HG02678 (cell line): ENCODE results near the gene IDH1.
"Not testable (repeated sequence)": the region's sequence is repeated elsewhere in the genome, so short reads cannot be mapped to it uniquely, and the experiment has no call there.

Source experiments
- ATAC-seq: cut with Tn5 transposase; IDR thresholded peaks from one replicate; pipeline ENCODE4 v1.9.1; 2021; ENCODE audit warnings: mild to moderate bottlenecking, moderate library complexity; ENCODE audit not compliant: unreplicated experiment

Gene IDH1

DNA sequence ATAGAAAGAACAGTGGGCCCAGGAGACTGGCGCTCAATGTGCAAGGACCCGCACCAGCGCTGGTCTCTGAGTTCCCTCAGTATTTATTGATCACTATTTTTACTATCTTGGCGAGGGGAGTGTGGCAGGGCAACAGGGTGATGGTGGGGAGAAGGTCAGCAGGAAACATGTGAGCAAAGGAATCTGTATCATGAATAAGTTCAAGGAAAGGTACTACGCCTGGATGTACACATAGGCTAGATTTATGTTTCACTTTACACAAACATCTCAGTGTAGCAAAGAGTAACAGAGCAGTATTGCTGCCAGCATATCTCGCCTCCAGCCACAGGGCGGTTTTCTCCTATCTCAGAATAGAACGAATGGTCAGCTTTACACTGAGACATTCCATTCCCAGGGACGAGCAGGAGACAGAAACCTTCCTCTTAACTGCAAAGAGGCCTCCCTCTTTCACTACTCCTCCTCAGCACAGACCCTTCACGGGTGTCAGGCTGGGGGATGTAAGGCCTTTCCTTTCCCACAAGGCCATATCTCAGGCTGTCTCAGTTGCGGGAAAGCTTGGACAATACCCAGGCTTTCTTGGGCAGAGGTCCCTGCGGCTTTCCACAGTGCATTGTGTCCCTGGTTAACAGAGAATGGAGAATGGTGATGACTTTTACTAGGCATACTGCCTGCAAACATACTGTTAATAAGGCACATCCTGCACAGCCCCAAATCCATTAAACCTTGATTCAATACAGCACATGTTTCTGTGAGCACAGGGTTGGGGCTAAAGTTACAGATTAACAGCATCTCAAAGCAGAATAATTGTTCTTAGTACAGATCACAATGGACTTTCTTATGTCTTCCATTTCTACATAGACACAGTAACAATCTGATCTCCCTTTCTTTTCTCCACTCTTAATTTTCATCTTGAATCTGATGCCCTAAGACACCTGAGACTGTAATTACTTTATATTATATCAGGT, 2.3 kb upstream of the IDH1 start:
- ATAC-seq, result not testable (repeated sequence)

DNA sequence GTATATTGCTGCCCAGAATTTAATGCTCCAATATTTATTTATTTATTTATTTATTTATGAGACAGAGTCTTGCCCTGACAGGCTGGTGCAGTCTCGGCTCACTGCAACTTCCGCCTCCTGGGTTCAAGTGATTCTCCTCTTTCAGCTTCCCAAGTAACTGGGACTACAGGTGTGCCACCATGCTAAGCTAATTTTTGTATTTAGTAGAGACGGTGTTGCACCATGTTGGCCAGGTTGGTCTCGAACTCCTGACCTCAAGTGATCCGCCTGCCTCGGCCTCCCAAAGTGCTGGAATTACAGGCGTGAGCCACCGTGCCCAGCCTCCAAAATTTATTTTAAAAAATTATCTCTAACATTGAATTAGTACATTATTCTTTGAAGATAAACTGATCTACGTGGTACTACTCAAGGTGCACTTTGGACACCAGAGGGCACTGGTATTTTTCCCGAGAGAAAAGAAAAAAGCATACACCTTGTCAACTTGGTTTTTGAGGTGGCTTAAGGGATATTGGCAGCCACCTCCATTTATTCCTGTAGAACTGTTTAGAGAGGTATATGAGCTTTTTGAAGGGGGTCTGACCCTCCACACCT, 1.4 kb upstream of the IDH1 start:
- no peak for ATAC-seq

DNA sequence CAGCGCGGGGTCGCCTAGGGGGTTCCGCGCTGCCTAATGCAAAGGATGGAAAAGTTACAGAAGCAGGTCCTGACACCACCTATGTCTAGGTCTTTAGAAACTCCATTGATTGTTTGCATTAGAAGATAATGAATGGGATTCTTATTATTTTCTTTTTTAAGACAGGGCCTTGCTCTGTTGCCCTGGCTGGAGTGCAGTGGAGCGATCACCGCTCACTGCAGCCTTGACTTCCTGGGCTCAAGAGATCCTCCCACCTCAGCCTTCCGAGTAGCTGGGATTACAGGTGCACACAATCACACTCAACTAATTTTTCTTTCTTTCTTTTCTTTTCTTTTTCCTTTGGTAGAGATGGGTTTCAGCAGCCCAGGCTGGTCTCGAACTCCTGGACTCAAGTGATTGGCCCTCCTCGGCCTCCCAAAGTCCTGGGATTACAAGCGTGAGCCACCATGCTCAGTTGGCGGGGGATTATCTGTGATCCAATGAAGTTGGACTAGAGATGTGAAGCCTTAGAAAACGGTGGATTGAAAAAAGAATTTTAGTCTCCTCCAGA, 761 bp upstream of the IDH1 start:
- peak; percentile 13 for ATAC-seq

DNA sequence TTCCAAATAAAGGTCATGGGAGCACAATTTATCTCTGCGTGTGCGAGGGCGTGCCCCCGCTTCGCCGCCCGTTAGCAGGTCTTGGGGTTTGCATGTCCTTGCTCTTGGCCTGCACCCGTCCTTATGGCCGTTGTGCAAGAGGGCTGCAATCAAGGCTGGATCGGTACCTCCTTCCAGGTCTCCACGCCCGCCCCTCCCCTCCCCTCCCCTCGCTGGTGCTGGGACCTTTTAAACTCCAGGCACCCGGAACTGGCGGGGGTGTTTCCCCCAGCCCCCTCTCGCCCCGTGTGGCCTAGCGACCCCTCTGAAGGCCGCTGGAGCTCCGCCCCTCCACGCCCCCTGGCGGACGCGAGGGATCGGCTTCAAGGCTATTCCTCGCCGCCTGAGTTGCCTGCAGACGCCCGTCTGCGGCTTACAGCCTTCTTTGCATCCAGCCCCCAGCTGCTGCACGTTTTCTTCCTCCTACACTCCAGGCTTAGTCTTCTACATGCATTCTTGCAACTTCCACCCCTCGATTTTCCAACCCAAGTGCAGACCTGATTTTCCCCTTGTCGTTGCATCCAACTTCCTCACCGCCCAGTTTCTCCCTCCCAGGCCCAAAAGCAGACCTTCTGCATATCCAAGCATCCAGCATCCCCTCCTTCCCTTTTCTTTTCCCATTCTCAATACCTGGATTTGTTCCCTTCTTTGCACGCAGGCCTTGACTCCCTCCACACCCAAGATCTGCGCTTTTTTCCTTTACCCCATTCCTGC, 577 bp downstream of the IDH1 start:
- peak; percentile 73 for ATAC-seq

DNA sequence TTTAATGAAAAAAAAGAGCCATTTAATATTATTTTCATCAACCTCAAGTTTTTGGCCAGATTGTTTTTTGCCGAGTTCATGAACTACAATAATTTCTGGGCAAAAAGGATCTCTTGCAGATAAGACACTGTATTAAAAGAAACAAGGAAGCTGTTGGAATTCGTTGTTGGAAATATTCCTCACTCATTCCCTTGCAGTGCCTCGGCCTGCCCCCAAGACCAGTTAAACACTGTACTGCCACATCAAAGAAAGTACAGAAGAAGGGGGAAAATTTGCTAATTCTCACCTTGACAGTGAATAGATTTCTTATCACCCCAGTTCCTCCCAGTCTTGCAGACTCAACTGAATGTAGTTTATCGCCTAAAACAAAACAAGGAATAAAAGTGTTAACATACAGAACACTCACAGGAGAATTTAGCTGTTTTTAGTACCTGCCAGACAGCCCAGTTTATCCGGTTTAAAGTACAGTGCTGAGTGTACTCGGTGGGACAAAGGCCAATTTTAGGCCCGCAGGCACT, 1.2 kb downstream of the IDH1 start:
- no peak for ATAC-seq

DNA sequence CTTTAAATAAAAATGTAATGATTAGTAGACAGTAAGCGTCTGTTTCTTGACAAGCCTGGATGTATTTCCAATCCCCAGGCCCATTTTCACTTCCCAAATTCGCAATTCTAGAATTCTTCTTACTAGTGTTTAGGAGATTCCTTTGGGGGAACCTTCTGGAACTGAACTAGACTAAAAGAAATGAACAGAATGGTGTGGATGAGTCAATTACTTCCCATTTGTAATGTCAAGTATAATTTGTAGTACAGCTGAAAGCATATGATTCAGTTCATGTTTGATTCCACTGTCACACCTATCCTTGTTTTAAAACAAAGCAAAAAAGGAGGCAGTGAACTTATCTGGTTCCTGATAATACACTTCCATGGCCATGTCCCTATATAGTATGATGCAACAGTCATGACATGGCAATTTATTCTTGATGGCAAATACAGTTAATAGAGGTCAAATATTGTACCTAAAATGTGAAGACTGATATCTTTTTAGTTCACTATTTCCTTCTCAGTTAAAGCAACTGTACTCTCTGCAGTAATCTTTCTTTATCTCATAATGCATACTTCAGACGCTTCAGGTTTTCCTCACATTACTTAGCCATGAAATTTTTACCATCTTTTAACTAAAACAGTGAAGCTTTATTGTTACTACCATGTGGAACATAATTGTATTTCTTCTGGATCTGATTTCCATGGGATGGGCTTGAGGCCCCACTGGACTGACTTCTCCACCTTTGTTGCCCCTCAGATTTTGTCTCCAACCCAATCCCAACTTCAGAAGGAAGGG, 2.0 kb downstream of the IDH1 start:
- no peak for ATAC-seq

DNA sequence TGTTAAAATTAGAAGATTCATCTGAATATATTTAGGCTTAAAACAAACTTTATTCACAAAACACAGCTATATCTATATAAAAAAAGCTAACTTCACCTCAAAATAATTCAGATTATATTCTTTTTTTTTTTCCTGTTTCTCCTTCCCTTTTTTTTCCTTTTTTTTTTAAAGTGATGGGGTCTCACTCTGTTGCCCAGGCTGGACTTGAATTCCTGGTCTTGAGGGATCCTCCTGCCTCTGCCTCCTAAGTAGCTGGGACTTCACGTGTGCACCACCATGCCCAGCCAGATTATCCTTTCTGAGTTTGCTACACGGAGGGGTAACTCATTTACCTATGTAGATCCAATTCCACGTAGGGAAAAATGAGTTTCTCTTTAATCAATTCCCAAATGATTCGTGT, 3.8 kb downstream of the IDH1 start:
- ATAC-seq, result no peak

DNA sequence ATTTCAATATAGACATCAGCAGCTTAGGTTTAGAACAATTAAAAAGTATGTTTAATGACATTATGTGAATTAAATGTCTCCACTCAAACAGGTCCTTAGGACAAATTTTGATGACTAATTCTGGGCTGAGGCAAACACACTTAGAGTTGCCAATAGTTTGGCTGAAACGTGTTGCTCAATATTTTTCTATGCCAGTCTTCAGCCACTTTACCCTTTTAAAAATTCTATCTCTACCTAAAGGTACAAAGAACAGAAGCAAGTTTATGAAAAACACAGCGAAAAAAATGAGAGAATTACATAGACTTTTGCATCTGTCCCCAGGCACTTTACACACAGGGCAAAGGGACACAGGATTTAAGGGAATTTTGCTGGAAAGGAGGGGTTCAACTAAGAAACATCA, 4.5 kb downstream of the IDH1 start:
- ATAC-seq, result no peak

DNA sequence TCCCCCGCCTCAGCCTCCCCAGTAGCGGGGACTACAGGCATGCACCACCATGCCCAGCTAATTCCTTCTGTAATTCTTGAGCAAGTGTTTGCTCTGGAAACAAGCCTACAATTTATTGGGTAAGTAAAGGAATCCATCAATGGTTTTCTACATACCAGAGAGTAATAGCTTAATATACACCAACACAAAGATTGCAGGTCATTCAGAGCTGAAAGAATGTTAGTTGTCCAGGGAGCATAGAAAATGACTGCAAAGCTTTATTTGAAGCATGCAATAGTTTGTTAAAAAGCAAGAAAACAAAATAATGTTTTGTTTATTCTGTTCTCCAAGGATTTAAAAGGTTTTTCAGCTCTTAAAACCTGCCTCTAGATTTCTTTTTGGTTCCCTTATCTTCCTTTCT, 5.6 kb downstream of the IDH1 start:
- no peak for ATAC-seq

DNA sequence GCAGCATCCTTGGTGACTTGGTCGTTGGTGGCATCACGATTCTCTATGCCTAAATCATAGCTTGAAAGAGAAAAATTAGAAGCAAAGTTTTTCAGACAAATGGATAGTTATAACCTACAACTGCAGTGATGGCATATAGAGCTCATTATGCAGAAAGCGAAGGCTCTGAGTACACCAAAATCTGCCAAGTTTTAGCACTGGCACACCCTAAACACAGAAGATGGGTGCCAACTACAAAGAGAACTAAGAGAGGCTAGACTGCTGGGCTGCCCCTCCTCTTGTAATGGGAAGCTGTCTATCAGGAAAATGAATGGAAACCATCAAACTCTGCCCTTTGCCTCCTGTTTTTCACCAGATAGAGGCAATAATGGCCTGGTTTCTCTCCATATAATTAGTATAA, 6.3 kb downstream of the IDH1 start:
- no peak for ATAC-seq

DNA sequence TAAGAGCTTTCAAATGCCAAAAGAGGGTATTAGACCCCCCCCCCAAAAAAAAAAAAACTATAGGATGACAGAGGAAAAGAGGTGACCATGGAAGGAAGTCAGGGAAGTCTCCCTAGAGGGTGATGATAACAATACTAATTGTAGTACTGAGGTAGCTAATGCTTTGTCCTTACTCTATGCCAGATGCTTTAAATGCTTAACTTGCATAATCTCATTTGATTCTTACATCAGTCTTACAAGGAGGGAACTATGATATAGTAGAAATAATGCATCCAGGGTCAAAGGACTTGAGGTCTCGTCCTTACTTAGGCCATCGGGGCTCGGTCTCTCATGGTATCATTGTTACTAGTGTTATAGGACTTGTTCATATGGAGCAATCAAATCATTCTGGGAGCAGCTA, 9.1 kb downstream of the IDH1 start:
- no peak for ATAC-seq

DNA sequence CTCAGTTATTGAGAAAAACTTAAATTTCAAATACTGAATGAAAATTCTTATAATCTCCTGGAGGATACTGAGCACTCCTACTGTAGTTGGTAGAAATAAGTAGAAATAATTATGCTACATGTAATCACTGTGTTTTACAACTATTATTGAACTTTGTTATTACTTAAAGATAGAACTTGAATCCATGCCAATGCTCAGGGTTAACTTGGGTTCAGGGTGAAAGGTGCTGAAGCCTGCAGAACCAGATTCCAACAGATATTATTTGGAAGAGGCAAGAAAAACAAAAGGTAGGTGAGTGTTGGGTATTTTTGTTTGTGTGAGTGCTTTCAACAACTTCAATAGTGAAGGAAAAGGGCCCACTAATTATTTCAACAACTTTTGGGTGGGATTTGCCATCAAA, 10.4 kb downstream of the IDH1 start:
- no peak for ATAC-seq

DNA sequence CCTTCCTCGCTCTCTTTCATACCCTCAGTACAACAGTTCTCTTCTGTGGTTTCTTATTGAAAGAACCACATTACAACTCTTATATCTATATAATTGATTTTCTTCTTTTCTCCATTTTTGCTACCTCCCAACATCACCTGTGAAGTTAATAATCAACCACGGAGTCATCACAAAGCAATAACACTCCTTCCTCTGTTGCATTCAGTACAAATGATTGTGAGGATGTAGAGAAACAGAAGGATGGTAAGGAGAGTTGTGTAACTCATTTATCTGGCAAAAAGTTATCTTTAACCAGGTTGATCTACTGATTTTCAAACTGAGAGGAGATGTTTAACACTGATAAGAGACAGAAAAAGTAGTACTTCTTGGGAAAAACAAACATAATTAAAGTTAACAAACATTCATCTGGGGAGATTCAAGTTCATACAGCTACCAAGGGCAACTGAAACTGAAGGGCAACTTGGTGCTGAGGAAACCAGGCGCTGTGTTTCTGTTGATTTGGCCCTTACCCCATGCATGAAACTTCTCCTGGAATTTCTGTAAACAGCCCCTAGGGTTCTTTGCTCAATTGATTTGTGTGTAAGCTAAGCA, 14.2 kb downstream of the IDH1 start:
- no peak for ATAC-seq

DNA sequence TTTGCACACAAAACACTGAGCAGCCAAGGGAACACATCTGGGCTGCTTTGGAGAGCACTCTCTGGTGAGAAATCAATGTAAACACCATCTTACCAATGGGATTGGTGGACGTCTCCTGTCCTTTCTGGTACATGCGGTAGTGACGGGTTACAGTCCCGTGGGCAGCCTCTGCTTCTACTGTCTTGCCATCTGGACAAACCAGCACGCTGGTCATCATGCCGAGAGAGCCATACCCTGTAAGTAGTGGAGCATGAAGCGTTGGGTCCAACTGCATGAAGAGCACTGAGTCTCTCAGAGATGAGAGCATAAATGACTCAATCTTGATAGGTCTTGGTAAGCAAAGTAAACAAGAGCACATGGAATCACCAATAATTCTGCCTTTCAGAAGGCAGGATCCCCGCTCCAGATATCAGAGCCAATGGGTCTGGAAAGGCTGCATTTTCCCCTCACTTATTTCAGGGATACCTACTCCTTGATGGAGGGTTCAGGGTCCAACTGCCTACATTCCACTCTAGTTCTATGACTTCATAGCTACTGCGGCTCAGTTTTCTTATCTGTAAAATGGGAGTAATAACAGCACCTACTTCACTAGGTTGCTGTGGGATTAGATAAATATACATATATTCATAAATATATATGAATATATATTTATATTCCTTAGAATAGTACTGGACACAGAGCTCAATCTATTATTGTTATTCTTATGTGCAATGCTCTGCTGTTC, 14.9 kb downstream of the IDH1 start:
- no peak for ATAC-seq

DNA sequence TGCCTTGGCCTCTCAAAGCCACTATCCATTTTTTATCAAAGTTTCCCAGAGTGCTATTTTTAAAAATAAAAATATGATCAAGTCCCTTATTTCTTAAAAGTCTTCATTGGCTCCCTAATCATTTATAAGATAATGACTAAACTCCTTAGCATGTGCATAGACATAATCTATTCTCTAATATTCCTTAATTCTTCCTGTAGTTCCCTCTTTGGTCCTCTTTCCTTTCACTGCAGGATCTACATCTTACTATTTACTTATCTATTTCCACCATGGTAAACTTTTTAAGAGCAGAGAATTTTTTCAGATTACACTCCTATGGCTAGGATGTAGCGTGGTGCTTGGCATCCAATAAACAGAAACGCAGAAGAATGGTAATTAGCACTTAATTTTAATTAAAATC, 19.0 kb downstream of the IDH1 start:
- no peak for ATAC-seq

DNA sequence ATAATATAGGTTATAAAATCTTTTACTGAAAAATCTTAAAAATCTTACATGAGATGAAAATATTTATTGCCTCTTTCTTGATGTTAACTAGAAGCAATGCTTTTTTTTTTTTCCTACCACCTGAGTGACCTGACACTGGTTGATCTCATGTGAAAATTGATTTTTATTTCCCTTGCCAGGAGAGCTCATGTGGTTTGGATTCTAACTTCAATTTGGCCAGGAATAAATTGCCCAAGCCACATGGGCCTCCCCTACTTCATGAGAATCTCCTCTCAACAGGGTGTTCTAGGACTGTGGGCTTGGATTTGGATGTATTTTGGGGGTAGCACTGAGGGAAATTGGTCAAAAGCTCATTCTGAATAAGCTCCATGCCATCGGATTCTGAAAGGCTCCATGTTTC, 20.1 kb downstream of the IDH1 start:
- ATAC-seq, result no peak

DNA sequence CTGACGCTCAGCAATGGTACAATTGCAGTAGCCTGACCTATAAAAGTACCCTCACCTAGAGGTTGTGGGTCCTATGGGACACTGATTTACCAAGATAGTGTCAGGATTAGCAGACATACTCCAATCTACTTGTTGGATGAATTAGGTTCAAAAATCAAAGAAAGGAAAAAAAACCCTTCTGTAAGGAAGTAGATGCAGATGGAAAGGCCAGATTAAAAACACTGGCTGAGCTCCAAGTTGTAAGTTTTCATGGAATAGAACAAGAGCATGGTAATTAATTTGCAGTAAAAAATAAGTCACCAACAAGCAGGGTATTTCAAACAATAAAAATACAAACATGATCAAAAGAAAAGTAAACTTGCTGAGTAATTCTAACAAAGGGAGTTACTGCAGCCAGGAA, 26.4 kb downstream of the IDH1 start:
- no peak for ATAC-seq

DNA sequence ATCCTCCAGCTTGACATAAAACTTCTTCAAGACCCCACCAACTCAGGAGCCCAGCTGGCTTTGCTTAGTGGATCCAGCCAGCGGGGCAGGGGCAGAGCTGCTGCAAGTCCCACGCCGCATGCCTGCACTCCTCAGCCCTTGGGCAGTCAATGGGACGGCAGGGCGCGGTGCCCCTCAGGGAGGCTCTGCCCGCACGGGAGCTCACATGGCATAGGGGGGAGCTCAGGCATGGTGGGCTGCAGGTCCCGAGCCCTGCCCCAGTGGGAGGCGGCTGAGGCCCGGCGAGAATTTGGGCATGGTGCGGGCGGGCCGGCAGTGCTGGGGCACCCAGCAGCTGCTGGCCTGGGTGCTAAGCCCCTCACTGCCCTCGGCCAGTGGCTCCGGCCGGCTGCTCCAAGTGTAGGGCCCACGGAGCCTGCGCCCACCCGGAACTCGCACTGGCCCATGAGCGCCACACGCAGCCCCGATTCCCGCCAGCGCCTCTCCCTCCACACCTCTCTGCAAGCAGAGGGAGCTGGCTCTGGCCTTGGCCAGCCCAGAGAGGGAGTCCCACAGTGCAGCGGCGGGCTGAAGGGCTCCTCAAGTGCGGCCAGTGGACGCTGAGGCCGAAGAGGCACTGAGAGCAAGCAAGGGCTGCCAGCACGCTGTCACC, 27.2 kb downstream of the IDH1 start:
- ATAC-seq, result no peak

DNA sequence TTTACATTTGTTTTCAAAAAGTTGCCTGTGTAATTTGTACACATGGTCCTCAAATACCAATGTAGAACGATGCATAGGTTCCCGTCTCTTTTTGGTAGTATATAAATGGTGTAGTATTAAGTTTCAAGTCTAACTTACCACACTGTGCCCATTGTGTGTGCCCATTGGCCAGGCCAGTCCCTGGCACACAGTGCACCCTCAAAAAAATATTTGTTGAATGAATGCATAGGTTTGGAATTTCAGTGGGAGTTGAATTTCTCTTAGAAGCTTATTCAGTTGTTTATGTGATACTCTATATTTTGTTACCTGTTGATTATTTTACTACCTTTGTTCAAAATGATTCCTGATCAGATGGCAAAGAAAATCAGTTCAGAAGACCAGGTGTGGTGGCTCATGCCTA, 30.1 kb downstream of the IDH1 start:
- ATAC-seq, result no peak
